Small intestine (tissue), 7 donors: ENCODE results near the gene C10orf67. TPM values are rescaled to one million over a fixed set of nuclear protein-coding genes. Genes with fewer than 3 reads are reported as not detected.

Source experiments
- DNase-seq, 2 donors: peaks; one replicate each; pipeline versions ENCODE4 v3.0.0 to v3.0.0-alpha.2; 2013
- FAIRE-seq: peaks from 2 replicates; lab custom pipeline; 2012; peaks lifted over from hg19 to GRCh38; lab: Jason Lieb, UNC
- H3K27ac ChIP-seq, 3 donors: one replicate each; pipeline ENCODE4 v1.5.1; 2013; ENCODE audit warnings: low read length in 2 of 3, mild to moderate bottlenecking in 2 of 3, control low read depth in 1 of 3, inconsistent platforms in 1 of 3, low read depth in 1 of 3, moderate library complexity in 1 of 3
- H3K27me3 ChIP-seq, 3 donors: one replicate each; pipeline ENCODE4 v1.6.1; 2013; ENCODE audit warnings: low read length in 3 of 3, inconsistent platforms in 1 of 3; ENCODE audit not compliant: control insufficient read depth in 3 of 3, insufficient read depth in 3 of 3
- H3K36me3 ChIP-seq, 3 donors: one replicate each; pipeline ENCODE4 v1.6.1; 2013; ENCODE audit warnings: low read length in 3 of 3, inconsistent platforms in 1 of 3, low read depth in 1 of 3, mild to moderate bottlenecking in 1 of 3, moderate library complexity in 1 of 3; ENCODE audit not compliant: control insufficient read depth in 3 of 3, insufficient read depth in 2 of 3
- H3K4me1 ChIP-seq, 3 donors: one replicate each; pipeline ENCODE4 v1.6.1; 2013; ENCODE audit warnings: low read length in 2 of 3, inconsistent platforms in 1 of 3, low read depth in 1 of 3, mild to moderate bottlenecking in 1 of 3, moderate library complexity in 1 of 3; ENCODE audit not compliant: control insufficient read depth in 3 of 3, insufficient read depth in 2 of 3
- H3K4me3 ChIP-seq, 3 donors: one replicate each; pipeline ENCODE4 v1.5.1; 2013; ENCODE audit warnings: low read length in 3 of 3, control low read depth in 1 of 3, inconsistent platforms in 1 of 3, low read depth in 1 of 3, mild to moderate bottlenecking in 1 of 3, moderate library complexity in 1 of 3
- H3K9me3 ChIP-seq, 2 donors: one replicate each; pipeline ENCODE4 v1.6.1; 2013; ENCODE audit warnings: low read depth in 1 of 2, low read length in 1 of 2; ENCODE audit not compliant: control insufficient read depth in 2 of 2, insufficient read depth in 1 of 2
- WGBS, 3 donors: extraction: QIAGEN DNeasy Blood & Tissue Kit; methylation state at CpG; one replicate each; pipeline ENCODE4 v1.1.7; 2013; 5-methylcytosine and 5-hydroxymethylcytosine counted together
- polyA plus RNA-seq, 4 donors: library from polyadenylated mRNA; stranded (reverse) in 3 of 4; unstranded in 1 of 4; fragments of 200-250 nt in 3 of 4; fragments of 120-200 nt in 1 of 4; gene quantifications; one replicate each; pipeline versions ENCODE4 v1.2.1 to v1.2.3, GENCODE V29; 2013
- donor health status: healthy with polysubstance abuse.
- donor health status: control.
- donor health status: control.
- donor health status: Bipolar disorder and iron deficiency.
- donor health status: healthy.

C10orf67 gene
- polyA plus RNA-seq, 4 donors, result 0.07 to 0.10 TPM; not detected in 2

GRCh38 chr10:23381298-23382040 lies 36.9 kb upstream of the C10orf67 start:
- WGBS, 3 donors, result 79 to 85% (median 80%) methylated on average over 3 of the region's 3 CpGs

GRCh38 chr10:23379686-23380085 lies 35.1 kb upstream of the C10orf67 start:
- DNase-seq, result no peak
- 60 to 65% (median 62%) methylated on average over 3 of the region's 3 CpGs for WGBS, 3 donors
- FAIRE-seq, result no peak

More at GRCh38 chr10:23381298-23382040, 36.9 kb upstream of the C10orf67 start:
- Histone ChIP-seq H3K36me3 (no peaks in the 10 kb centered on the region), H3K4me1 (no peaks in the 10 kb centered on the region), H3K27ac (no peak overlapping the region), H3K4me3 (no peak overlapping the region), H3K9me3 (no peaks in the 10 kb centered on the region), H3K27me3 (peaks cover 0 to 3% (median 2%) of the 10 kb centered on the region in 3 donors)
- DNase-seq (no peak), FAIRE-seq (no peak)

GRCh38 chr10:23376229-23376655 lies 31.6 kb upstream of the C10orf67 start:
- no peaks in the 10 kb centered on the region for H3K36me3 ChIP-seq
- H3K27ac ChIP-seq, result no peak overlapping the region
- H3K4me3 ChIP-seq, result no peak overlapping the region
- H3K9me3 ChIP-seq, result no peaks in the 10 kb centered on the region
- DNase-seq (no peak), FAIRE-seq (no peak)
- H3K27me3 ChIP-seq, result peaks cover 0 to 1% (median 0%) of the 10 kb centered on the region in 3 donors
- 87 to 88% (median 87%) methylated on average over 3 of the region's 3 CpGs for WGBS, 3 donors
- H3K4me1 ChIP-seq, result no peaks in the 10 kb centered on the region

More at GRCh38 chr10:23379686-23380085, 35.1 kb upstream of the C10orf67 start:
- no peaks in the 10 kb centered on the region for H3K4me1 ChIP-seq
- no peaks in the 10 kb centered on the region for H3K36me3 ChIP-seq
- peaks cover 0 to 3% (median 2%) of the 10 kb centered on the region in 3 donors for H3K27me3 ChIP-seq
- no peak overlapping the region for H3K4me3 ChIP-seq
- H3K9me3 ChIP-seq, result no peaks in the 10 kb centered on the region
- no peak overlapping the region for H3K27ac ChIP-seq

- 87 to 92% (median 92%) methylated on average over 4 of the region's 4 CpGs for WGBS, 3 donors
- no peaks in the 10 kb centered on the region for H3K36me3 ChIP-seq
- no peak for DNase-seq
- no peak for FAIRE-seq
- no peaks in the 10 kb centered on the region for H3K9me3 ChIP-seq
- no peak overlapping the region for H3K4me3 ChIP-seq
- H3K27me3 ChIP-seq, result no peaks in the 10 kb centered on the region
- H3K4me1 ChIP-seq, result no peaks in the 10 kb centered on the region
- no peak overlapping the region for H3K27ac ChIP-seq
Measured at GRCh38 chr10:23375366-23375765, 30.8 kb upstream of the C10orf67 start.

GRCh38 chr10:23373156-23373555 lies 28.6 kb upstream of the C10orf67 start:
- Histone ChIP-seq H3K27me3 (no peaks in the 10 kb centered on the region), H3K27ac (no peak overlapping the region), H3K4me1 (peaks cover 0 to 2% (median 1%) of the 10 kb centered on the region in 3 donors), H3K36me3 (no peaks in the 10 kb centered on the region), H3K4me3 (no peak overlapping the region), H3K9me3 (no peaks in the 10 kb centered on the region)
- DNase-seq (no peak), FAIRE-seq (no peak)
- 56 to 73% (median 60%) methylated on average over 1 of the region's 1 CpG for WGBS, 3 donors

GRCh38 chr10:23371073-23371472 lies 26.5 kb upstream of the C10orf67 start:
- Histone ChIP-seq H3K36me3 (no peaks in the 10 kb centered on the region), H3K27me3 (no peaks in the 10 kb centered on the region), H3K9me3 (no peaks in the 10 kb centered on the region), H3K27ac (no peak overlapping the region), H3K4me3 (no peak overlapping the region), H3K4me1 (peaks cover 0 to 5% (median 2%) of the 10 kb centered on the region in 3 donors)
- DNase-seq (no peak), FAIRE-seq (no peak)
- WGBS, 3 donors, result 67 to 85% (median 75%) methylated on average over 1 of the region's 1 CpG

GRCh38 chr10:23370106-23370505 lies 25.5 kb upstream of the C10orf67 start:
- Histone ChIP-seq H3K27me3 (no peaks in the 10 kb centered on the region), H3K36me3 (no peaks in the 10 kb centered on the region), H3K27ac (no peak overlapping the region), H3K4me1 (peaks cover 0 to 5% (median 2%) of the 10 kb centered on the region in 3 donors), H3K9me3 (no peaks in the 10 kb centered on the region), H3K4me3 (no peak overlapping the region)
- FAIRE-seq (no peak), DNase-seq (no peak)
- 57 to 87% (median 60%) methylated on average over 3 of the region's 3 CpGs for WGBS, 3 donors

- Histone ChIP-seq H3K4me3 (no peak overlapping the region), H3K27ac (no peak overlapping the region), H3K36me3 (no peaks in the 10 kb centered on the region), H3K9me3 (no peaks in the 10 kb centered on the region), H3K4me1 (peaks cover 0 to 5% (median 2%) of the 10 kb centered on the region in 3 donors), H3K27me3 (no peaks in the 10 kb centered on the region)
- 23 to 39% (median 29%) methylated on average over 7 of the region's 7 CpGs for WGBS, 3 donors
- FAIRE-seq (no peak), DNase-seq (peak in 1 of 2 donors; percentile 19)
Measured at GRCh38 chr10:23368816-23369640, 24.4 kb upstream of the C10orf67 start.
